DND-41 (cell line): ENCODE data around the gene MYOF.

Source experiments
- ATAC-seq: fragments of 200-7000 bp; cut with Tn5 transposase; 3 replicates; pipeline ENCODE4 v1.9.1; 2021; ENCODE audit warnings: low read depth; ENCODE audit not compliant: insufficient read depth
- DNase-seq: peaks from one replicate; pipeline ENCODE4 v3.0.0-alpha.2; 2020
- H2AFZ ChIP-seq: 2 replicates; pipeline ENCODE4 v1.6.0; 2012; ENCODE audit warnings: low read depth, low read length
- H3K27ac ChIP-seq: 2 replicates; pipeline ENCODE4 v1.5.1; 2012; ENCODE audit warnings: low read length, inconsistent platforms
- H3K27me3 ChIP-seq: fragments of 200-600 bp; sonication (generic); 2 replicates; pipeline ENCODE4 v1.6.0; 2012; ENCODE audit warnings: low read length, mild to moderate bottlenecking, inconsistent platforms; ENCODE audit not compliant: insufficient read depth, poor library complexity
- H3K36me3 ChIP-seq: 2 replicates; pipeline ENCODE4 v1.5.1; 2012; ENCODE audit warnings: low read length, inconsistent platforms; ENCODE audit not compliant: insufficient read depth
- H3K4me1 ChIP-seq: 2 replicates; pipeline ENCODE4 v1.5.1; 2012; ENCODE audit warnings: mild to moderate bottlenecking, low read length; ENCODE audit not compliant: insufficient read depth
- H3K4me2 ChIP-seq: 2 replicates; pipeline ENCODE4 v1.6.0; 2012; ENCODE audit warnings: mild to moderate bottlenecking, moderate library complexity, low read length, inconsistent platforms; ENCODE audit not compliant: insufficient read depth
- H3K4me3 ChIP-seq, 2 experiments: fragments of 200-600 bp in 1 of 2; shearing (Covaris generic) in 1 of 2; 2 replicates each; pipeline ENCODE4 v1.5.1; 2012 to 2016; ENCODE audit warnings: inconsistent platforms in 2 of 2, low read length in 2 of 2, mild to moderate bottlenecking in 2 of 2, low read depth in 1 of 2, moderate library complexity in 1 of 2
- H3K79me2 ChIP-seq: 2 replicates; pipeline ENCODE4 v1.6.0; 2012; ENCODE audit warnings: low read length, inconsistent platforms; ENCODE audit not compliant: insufficient read depth
- H3K9ac ChIP-seq: 2 replicates; pipeline ENCODE4 v1.6.0; 2012; ENCODE audit warnings: low read depth, mild to moderate bottlenecking, inconsistent platforms, low read length, moderate library complexity
- H3K9me3 ChIP-seq: 2 replicates; pipeline ENCODE4 v1.5.1; 2012; ENCODE audit warnings: low read length, moderate library complexity, mild to moderate bottlenecking, inconsistent platforms; ENCODE audit not compliant: insufficient read depth, severe bottlenecking
- H4K20me1 ChIP-seq: 2 replicates; pipeline ENCODE4 v1.6.0; 2012; ENCODE audit warnings: low read length; ENCODE audit not compliant: insufficient read depth
- EZH2 ChIP-seq: IDR thresholded peaks from 3 replicates; pipeline ENCODE4 v1.6.1; 2012; ENCODE audit warnings: borderline replicate concordance, low read depth, mild to moderate bottlenecking, moderate library complexity, low read length, inconsistent platforms; ENCODE audit not compliant: severe bottlenecking
- TF ChIP-seq, protein P1 (sequence below): IDR thresholded peaks from 2 replicates; pipeline ENCODE4 v1.5.1; 2012; ENCODE audit warnings: borderline replicate concordance, low read length, moderate library complexity, mild to moderate bottlenecking; ENCODE audit not compliant: poor library complexity, severe bottlenecking; ENCODE audit errors: extremely low read depth

The MYOF gene

GRCh38 chr10:93515071-93516005 lies 33.2 kb upstream of the MYOF start:
- H3K4me2 ChIP-seq, result no peak overlapping the region
- no peak for TF ChIP-seq EZH2
- TF ChIP-seq, protein P1, sequence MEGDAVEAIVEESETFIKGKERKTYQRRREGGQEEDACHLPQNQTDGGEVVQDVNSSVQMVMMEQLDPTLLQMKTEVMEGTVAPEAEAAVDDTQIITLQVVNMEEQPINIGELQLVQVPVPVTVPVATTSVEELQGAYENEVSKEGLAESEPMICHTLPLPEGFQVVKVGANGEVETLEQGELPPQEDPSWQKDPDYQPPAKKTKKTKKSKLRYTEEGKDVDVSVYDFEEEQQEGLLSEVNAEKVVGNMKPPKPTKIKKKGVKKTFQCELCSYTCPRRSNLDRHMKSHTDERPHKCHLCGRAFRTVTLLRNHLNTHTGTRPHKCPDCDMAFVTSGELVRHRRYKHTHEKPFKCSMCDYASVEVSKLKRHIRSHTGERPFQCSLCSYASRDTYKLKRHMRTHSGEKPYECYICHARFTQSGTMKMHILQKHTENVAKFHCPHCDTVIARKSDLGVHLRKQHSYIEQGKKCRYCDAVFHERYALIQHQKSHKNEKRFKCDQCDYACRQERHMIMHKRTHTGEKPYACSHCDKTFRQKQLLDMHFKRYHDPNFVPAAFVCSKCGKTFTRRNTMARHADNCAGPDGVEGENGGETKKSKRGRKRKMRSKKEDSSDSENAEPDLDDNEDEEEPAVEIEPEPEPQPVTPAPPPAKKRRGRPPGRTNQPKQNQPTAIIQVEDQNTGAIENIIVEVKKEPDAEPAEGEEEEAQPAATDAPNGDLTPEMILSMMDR, result no peak
- H3K27me3 ChIP-seq, result no peaks in the 10 kb centered on the region
- no peaks in the 10 kb centered on the region for H3K79me2 ChIP-seq
- H3K27ac ChIP-seq, result no peak overlapping the region
- no peaks in the 10 kb centered on the region for H4K20me1 ChIP-seq
- H3K9ac ChIP-seq, result no peak overlapping the region
- H2AFZ ChIP-seq, result no peak overlapping the region
- H3K9me3 ChIP-seq, result peaks cover 6% of the 10 kb centered on the region
- DNase-seq (no peak), ATAC-seq (no peak)
- no peaks in the 10 kb centered on the region for H3K4me1 ChIP-seq
- no peak overlapping the region for H3K4me3 ChIP-seq
- H3K36me3 ChIP-seq, result peaks cover 74% of the 10 kb centered on the region

DNA sequence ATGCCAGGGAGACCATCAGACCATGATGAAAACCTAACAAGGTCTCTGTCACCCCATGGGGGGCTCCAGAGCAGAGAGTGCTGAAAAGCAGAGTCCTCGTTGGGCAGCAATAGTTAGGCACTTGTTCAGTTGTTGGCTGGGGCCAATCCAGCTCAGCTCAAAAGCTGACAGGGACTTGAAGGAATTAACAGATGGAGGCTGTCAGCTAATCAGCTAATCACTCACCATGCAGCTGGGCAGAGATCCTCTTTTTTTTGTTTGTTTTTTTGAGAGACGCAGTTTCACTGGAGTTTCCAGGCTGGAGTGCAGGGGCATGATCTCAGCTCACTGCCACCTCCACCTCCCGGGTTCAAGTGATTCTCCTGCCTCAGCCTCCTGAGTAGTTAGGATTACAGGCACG lies 32.4 kb upstream of the MYOF start:
- no peaks in the 10 kb centered on the region for H4K20me1 ChIP-seq
- peaks cover 71% of the 10 kb centered on the region for H3K36me3 ChIP-seq
- no peak overlapping the region for H3K4me2 ChIP-seq
- no peak overlapping the region for H2AFZ ChIP-seq
- ATAC-seq, result no peak
- peaks cover under 1% of the 10 kb centered on the region for H3K9me3 ChIP-seq
- H3K79me2 ChIP-seq, result no peaks in the 10 kb centered on the region
- TF ChIP-seq, protein P1, result no peak
- TF ChIP-seq EZH2, result no peak
- no peak overlapping the region for H3K4me3 ChIP-seq
- no peak overlapping the region for H3K27ac ChIP-seq
- H3K4me1 ChIP-seq, result no peaks in the 10 kb centered on the region
- DNase-seq, result no peak
- no peaks in the 10 kb centered on the region for H3K27me3 ChIP-seq
- H3K9ac ChIP-seq, result no peak overlapping the region

DNA sequence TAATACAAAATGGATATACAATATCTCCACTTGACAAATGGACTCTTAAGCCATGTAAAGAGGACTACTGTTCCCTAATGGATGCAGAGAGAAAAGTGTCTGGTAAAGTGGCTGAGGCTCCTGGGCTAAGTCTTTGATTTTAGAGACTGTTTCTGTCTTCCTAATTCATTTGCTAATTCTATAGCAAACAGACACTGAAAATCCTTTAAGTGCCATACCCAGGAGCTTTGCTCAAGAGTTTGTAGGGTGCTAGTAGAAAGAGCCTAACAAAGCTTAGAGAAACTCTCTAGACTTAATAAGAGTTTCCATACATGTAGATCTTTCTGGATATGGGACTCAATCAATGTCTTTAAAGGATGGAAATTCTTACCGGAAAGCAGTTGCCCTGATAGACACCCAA lies 31.0 kb upstream of the MYOF start:
- Histone ChIP-seq H3K9me3 (no peaks in the 10 kb centered on the region), H3K36me3 (peaks cover 68% of the 10 kb centered on the region), H4K20me1 (no peaks in the 10 kb centered on the region), H3K79me2 (no peaks in the 10 kb centered on the region), H3K4me2 (no peak overlapping the region), H3K4me3 (no peak overlapping the region), H3K27me3 (no peaks in the 10 kb centered on the region), H3K9ac (no peak overlapping the region), H3K4me1 (no peaks in the 10 kb centered on the region), H3K27ac (no peak overlapping the region), H2AFZ (no peak overlapping the region)
- ATAC-seq, result no peak
- no peak for DNase-seq
- TF ChIP-seq, protein P1, result no peak
- no peak for TF ChIP-seq EZH2
